Activated CD4-positive, alpha-beta T cell treated with anti-CD3 and anti-CD28 coated beads, Interleukin-2, Interleukin-6, amounts not matched to agents 100 ng/mL and 50 ng/mL, durations not matched to agents 16 hours and 8 hours (primary cell): ENCODE results near the gene PAN2.
"Not testable (repeated sequence)": the region's sequence is repeated elsewhere in the genome, so short reads cannot be mapped to it uniquely, and the experiment has no call there.

Experiments used
- DNase-seq: peaks from one replicate; pipeline ENCODE4 v3.0.0-alpha.2; 2020

Gene PAN2

DNA sequence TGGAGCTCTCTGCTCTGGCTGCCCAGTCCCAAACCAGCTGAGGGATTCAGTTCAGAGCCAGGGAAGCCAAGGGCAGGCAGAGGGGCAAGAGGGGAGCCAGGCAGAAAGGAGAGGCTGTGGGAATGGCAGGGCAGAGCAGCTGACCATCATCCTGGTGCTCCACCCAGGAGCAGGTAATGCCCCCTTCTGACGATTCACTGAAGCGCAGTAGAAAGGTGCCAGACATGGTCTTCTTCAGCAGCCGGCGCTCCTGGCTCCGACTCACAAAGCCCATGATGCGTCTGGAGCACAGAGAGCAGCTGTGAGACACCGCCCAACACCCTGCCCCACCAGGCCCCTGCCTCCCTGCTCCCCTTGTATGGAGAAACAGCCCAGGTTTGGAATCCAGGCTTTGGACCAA, 12.9 kb upstream of the PAN2 start:
- peak; percentile 17 for DNase-seq

DNA sequence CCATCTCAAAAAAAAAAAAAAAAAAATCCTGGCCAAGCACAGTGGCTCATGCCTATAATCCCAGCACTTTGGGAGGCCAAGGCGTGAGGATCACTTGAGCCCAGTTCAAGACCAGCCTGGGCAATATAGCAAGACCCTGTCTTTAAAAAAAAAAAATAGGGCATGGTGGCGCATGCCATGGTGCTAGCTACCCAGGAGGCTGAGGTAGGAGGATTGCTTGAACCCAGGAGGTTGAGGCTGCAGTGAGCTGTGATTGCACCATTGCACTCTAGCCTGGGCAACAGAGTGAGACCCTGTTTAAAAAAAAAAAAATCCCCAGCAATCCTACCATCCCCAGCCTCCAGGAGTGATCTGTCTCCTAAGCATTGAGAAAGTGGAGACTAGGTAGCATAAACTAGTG, 8.5 kb upstream of the PAN2 start:
- not testable (repeated sequence) for DNase-seq

DNA sequence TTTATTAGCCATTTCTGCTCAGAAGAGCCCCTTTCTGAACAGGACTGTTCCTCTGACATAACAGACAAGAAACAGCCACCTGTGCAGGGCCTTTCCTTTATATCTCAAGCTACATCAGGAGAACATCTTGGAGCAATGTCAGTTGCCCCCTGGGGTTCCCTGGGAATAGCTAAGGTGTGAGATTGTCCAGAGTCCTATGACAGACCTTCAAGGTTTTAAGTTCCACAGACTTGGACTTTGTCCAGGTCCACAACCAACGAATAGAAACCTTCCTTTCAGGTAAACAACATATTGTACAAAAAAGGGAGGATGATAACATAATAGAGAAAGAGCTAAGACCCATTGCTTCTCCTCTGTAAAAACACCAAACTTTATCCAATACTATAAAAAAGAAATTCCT, 7.8 kb upstream of the PAN2 start:
- no peak for DNase-seq

DNA sequence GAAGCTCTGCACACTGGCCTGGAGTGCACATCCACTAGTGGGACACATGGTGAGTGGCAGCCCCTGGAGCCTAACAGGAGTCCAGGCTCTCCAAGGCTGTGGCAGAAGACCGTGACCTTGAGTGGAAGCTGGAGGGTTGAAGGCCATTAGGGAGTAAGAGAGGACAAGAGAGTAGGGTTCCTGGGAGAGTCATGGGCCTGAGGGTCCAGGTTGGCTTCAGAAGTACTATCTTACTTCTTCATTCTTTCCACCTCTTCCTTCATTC, 5.3 kb upstream of the PAN2 start:
- no peak for DNase-seq

DNA sequence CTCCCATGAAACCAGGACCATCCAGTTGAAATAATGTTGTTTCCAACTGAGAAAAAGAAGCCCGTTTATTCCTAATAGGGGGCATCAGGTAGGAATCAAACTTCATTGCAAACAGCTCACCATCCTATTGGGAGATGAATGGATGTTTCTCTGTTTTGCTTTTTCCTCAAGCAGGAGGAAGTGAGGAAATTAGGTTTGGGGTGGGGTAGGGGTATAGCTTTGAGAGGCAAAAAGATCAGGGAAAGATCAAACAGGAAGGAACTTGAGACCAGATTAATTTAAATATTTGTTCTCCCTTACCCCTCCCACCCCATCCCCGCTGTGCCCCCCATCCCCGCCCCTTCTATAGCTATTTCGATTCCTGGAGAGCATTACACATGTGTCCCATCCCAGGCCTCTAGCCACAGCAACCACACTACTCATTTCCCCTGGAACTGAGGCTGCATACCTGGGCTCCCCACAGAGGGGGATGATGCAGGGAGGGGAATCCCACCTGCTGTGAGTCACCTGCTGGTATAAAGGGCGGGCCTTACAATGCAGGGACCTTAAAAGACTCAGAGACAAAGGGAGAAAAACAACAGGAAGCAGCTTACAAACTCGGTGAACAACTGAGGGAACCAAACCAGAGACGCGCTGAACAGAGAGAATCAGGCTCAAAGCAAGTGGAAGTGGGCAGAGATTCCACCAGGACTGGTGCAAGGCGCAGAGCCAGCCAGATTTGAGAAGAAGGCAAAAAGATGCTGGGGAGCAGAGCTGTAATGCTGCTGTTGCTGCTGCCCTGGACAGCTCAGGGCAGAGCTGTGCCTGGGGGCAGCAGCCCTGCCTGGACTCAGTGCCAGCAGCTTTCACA, 4.7 kb upstream of the PAN2 start, which contains the start of gene IL23A:
Gene IL23A, plus strand, starts transcription at position 577 of the 850 bp plus-strand sequence. Its CDS starts 161 bp downstream, at position 738.
- DNase-seq, result peak; percentile 87

DNA sequence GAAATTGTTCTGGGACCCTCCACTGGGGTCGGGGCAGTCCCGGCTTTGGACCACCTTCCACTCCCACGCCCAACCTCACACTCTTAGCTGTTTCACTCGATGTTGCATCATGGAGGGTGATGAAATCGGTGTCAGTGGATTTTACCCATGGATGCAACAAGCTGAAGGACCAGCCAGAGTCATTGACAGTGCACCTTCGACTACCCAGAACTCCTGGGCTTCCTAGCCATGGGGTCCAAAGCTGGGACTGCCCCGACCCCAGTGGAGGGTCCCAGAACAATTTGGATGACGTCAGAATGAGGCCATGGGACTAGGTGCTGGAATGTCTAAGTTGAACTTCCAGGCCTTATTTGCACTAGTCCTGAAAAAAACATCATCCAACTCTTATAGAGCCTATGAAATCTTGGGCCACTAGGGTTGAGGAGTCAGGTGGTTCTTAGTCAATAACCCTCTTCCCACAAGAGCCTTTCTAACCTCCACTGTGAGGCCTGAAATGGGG, 4.0 kb upstream of the PAN2 start:
- DNase-seq, result no peak

DNA sequence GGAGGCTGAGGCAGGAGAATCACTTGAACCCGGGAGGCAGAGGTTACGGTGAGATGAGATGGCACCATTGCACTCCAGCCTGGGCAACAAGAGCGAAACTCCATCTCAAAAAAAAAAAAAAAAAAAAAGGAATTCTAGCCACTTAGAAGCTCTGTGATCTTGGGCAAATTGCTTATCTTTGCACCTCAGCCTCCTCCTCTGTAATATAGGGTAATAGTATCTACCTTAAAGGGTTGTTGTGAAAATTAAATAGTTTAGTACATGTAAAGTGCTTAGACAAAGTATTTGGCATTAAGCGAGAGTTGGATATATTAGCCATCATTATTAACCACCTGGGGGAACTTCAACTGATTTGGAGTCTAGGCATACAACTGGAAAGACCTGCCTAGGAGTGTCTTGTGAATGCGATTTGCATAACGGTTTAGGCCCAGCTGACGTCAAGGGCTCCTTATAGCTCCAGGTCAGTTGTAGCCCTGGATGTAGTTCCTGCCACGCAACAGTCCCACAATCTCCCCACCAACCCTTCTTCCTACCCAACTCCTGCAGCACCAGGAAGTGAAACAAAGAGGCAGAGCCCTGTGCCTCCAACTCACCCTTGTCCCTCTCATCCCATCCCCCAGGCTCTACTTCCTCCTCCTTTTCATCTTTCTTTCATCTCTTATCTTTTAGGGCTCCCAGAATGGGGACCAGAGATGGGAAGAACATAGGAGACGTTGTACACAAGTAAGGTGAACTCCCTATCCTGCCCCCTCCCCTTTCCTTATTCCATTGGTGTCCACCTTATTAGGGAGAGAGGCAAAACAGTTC, 2.8 kb upstream of the PAN2 start:
- no peak for DNase-seq

DNA sequence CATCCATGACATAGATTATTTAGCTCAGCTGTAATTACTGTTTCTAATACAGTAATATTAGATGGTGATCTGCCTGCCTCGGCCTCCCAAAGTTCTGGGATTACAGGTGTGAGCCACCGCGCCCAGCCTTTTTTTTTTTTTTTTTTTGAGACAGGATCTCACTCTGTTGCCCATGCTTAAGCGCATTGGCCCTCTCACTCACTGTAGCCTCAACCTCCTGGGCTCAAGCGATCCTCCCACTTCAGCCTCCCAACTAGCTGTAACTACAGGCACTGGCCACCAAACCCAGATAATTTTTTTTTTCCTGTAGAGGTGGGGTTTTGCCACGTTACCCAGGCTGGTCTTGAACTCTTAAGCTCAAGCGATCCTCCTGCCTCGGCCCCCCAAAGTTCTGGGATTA, 1.7 kb upstream of the PAN2 start:
- not testable (repeated sequence) for DNase-seq

DNA sequence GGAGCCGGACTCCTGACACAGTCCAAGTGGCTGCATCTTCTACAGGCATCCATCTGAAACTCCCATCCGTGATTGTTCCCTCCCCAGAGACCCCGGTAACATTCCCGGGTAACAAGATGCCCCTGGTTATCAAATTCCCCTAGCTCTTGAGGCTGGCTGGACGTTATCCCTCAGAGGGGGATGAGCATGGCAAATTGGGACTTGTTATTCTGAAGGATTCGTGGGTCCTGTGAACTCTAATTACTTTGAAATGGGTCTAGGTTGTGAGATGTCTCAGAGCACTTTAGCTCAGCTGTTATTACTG, 642 bp upstream of the PAN2 start:
- no peak for DNase-seq

DNA sequence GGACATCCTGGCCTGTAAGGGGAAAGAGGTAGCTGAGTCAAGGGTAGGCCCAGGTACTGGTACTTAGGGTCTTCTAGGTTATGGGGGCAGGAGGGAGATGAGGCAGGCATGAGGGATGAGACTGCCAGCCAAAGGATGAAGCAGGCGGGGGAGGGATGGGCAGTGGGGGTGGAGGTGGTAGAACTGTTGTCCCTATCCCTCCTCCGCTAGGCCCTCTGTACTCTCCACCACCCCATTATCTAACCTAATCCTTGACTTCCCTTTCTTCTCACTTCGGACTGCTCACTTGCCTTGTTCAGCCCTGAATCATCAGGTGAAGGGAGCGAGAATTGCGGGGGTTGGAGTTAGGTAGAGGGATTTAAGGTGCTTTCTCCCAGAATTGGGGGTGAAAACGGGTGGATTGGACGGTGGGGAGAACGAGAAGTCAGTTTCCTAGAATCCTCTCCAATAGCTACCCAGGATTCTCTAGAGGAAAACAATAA, 562 bp downstream of the PAN2 start:
- DNase-seq, result no peak

DNA sequence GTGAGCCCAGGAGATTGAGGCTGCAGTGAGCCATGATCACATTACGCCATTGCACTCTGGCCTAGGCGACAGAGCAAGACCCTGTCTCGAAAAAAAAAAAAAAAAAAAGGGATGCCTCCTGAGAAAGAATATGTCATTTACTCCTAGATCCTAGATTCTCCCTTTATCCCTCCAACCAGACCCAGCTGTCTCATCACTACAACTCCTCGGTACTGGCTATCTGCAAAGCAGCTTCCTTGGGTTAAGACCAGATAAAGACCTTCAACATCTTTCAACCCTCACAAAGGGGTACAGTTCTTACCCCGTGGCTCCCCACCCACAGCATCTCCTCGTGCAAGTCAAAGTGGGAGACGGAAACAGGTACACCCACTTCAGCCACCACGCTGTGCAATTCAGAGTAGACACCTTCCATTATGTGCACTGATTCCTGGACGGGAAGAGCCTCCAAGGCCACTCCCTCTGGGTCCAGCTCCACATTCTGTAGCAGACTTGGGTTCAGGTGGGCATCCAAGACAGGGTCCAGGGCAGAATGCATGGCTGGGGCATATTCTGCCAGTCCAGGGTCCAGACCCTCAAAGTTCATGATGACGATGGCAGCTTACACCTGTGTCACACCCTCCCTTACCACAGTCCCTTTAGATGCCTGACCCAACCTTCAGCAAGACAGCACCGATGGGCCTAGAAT, 1.1 kb downstream of the PAN2 start:
- no peak for DNase-seq

DNA sequence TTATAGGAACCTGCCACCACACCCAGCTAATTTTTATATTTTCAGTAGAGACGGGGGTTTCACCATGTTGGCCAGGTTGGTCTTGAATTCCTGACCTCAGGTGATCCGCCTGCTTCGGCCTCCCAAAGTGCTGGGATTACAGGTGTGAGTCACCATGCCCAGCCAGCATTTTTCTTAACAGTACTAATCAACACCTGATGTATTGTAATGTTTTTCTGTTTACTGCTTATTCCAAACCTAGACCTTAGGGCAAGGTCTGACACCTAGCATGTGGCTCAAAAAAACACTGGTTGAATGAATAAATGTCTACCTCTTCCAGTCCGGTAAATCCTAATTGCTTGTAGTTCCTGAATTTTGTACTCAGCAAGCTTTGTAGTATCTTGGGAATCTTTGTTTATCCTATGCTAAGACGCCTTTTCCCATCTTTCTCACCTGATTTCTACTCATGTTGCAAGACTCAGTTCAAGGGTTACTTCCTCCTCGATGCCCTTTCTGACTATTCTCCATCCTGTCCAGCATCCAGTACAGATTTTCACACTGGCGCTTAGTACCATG, 2.8 kb downstream of the PAN2 start:
- DNase-seq, result no peak

DNA sequence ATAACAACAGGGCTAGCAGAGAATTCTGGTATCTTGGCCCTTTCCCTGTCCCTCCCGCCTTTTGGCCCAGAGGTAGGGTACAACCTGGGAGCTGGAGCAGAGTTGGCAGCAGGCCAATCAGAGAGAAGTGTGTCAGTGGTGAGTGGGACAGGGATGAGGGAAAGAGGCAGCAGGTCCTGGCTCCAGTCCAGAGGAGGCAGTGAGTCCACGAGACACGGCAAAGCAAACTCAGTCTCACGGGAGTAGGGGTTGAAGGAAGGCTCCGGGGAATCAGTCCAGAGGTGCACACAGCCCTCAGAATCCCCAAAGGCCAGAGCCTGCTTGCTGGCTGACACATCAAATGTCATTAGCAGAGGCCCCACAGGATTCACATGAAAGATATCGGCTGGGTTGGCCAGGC, 7.3 kb downstream of the PAN2 start:
- no peak for DNase-seq

DNA sequence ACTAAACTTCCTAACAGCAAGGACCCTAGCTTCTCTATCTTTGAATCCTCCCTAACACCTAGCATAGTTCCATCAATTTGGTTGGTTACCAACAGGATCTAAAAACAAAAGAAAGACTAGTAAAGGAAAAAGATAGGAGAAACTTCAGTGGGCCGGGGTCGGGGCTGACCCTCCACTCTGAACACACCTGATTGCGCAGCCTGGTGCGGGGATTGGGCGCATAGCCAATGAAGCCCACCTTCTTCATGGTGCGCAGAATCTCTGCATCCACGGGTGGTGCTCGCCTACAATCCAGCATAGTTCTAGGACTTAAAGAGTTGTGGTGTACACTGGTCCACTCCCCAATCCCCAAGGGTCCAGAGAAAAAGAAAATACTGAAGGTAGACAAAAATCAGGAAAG, 7.7 kb downstream of the PAN2 start:
- no peak for DNase-seq

DNA sequence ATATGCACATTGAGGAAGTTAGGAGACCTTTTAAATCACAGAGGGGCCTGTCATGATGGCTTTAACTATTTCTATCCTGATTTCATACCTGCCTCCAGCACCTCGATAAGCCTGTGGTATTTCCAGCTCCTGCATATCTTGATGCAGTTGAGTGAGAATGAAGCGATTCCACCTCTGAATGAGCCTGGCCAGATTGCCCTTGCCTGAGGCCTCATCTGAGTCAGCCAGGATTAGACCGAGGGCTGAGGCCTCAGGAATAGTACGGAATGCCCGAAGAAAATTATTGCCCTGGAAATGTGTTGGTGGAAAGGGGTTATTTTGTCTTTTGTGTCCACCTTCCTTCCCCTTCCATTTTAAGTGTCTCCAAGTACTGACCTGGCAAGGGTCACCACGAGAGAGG, 9.6 kb downstream of the PAN2 start:
- DNase-seq, result no peak

DNA sequence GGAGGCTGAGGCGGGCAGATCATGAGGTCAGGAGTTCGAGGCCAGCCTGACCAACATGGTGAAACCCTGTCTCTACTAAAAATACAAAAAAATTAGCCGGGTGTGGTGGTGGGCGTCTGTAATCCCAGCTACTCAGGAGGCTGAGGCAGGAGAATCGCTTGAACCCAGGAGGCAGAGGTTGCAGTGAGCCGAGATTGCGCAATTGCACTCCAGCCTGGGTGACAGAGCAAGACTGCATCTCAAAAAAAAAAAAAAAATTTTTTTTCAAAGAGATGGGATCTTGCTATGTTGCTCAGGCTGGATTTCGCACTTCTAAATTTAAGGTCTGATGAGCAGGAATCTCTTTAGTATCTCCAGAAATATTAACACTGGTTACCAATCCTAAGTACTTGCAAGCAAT, 12.2 kb downstream of the PAN2 start:
- not testable (repeated sequence) for DNase-seq

DNA sequence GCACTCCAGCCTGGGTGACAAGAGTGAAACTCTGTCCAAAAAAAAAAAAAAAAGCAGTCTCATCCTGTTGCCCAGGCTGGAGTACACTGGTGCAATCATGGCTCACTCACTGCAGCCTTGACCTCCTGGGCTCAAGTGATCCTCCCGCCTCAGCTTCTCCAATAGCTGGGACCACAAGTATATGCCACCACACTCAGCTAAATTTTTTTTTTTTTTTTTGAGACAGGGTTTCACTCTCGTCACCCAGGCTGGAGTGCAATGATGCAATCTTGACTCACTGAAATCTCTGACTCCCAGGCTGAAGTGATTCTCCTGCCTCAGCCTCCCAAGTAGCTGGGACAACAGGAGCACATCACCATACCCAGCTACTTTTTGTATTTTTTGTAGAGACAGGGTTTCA, 12.8 kb downstream of the PAN2 start:
- DNase-seq, result no peak

DNA sequence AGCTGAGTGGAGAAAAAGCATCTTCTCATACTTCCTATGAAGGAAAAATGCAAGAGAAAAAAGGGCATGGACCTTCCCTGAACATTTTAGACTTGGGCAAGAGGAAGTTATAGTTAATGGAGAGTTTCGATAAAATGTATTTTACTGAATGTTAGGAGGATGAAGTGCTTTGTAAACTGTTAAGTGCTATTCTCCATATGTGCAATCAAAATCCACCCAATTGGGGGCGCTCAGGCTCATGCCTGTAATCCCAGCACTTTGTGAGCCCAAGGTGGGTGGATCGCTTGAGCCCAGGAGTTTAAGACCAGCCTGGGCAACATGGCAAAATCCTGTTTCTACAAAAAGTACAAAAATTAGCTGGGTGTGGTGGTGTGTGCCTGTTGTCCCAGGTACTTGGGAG, 16.1 kb downstream of the PAN2 start:
- no peak for DNase-seq

DNA sequence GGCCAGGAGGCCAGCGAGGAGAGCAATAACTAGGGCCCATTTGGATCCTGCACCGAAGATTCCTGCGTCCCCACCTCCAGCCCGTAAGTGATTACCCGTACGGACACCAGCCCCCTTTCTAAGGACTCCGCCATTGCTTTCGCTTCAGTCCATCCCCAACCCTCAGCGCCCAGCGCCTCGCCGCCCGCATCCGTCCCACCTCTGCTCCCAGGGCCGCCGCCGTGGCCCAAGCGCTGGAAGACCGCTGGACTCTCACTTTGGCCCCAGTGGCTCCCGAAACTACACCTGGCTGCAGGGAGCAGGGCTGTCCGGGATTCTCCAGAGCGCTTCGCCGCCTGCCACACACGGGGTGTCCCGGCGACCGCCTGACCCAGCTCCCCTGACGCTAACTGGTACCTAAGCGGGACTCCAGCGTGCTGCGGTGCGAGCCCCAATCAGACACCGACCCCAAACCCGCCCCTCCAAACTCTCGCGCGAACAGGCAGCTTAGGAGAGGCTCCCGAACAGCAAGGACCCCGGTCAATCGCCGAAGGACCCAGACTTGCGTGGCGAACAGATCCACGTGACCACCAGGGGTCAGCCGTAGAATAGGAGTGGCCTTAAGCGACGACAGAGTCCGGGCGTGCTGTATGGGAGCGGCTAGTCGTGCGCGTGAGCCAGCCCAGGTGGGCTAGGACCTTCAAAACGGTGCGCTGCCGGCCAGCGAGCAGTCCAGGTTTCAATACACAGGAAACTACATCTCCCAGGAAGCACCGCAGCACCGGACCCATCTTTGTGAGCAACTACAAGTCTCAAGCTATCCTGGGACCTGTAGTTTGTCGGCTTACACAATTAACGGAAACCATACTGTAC, 18.0 kb downstream of the PAN2 start, which contains the start of gene CNPY2:
Gene CNPY2, minus strand, starts transcription at position 367 of the 852 bp plus-strand sequence. CDS start 771 bp downstream, outside the sequence.
- peak; percentile 98 for DNase-seq

DNA sequence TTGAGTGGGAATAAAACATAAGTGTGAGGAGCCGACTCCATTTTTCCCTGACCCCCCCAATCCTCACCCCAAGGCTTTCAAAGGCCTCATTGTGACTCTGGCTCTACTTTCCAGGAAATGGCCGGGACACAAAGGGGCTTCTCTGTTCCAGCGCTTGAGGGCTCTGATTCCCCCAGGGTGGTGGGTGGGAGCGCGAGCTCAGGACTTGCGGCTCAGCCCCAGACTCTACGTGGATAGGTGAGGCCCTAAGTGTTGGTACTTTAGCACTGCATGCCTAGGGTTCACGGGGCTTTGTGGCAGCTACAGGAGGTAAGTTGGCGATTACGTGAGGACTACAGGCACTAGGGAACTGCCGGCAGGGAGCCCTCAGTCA, 18.6 kb downstream of the PAN2 start:
- peak; percentile 16 for DNase-seq

DNA sequence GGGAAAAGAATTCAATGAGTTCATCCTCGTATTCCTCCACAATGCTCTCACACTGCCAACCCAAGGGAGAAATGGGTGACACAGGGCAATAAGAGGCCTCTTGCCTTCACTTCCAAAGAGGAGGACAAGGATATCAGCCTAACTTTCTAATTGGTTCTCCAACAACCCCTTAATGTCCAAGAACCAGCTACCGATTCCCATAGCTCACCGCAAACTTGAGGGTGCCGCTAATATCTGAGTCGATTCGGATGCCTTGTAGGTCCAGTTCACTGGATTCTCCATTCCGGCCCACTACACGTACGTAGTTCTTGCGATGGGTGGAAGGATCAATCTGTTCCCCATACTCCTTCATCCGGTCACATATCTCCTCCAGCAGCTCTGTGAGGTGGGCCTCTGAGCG, 22.8 kb downstream of the PAN2 start:
- no peak for DNase-seq

DNA sequence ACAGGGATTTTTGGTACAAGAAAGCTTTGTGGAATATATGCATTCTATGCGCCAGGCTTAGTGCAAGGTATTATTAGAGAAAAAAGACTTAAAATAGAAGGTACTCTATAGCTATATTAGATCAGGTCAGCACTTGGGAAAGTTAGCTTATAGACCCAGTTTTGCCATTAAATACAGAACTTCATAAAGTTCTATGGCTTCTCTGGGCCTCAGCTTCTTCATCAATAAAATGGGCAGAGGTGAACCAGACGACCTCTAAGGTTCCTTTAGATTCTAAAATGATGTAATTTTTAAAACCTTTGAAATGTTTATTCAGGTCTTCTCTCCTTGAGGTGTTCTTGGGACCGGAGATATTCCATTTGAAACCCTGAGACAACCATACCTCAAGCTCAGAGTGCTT, 25.1 kb downstream of the PAN2 start:
- DNase-seq, result no peak
